Left hindlimb (tissue), 1 donor: ENCODE data around the gene MEF2B.
A peak's percentile ranks its signal among the peaks of the same experiment; 100 is the strongest.

Experiments
- DNase-seq: peaks from one replicate; pipeline ENCODE4 v3.0.0-alpha.2; 2018

Gene MEF2B

GRCh38 chr19:19170053-19170872 is at the start of gene MEF2B:
MEF2B (minus strand) TSS chr19:19170263; CDS start chr19:19150735, 19,528 bp downstream.
- DNase-seq = peak; percentile 70

- no peak for DNase-seq
These were observed 48.8 kb upstream of the MEF2B start for GRCh38 chr19:19218911-19219310.

GRCh38 chr19:19217099-19217498 is 47.0 kb upstream of the MEF2B start:
- DNase-seq = no peak

- no peak for DNase-seq
These were observed 45.7 kb upstream of the MEF2B start for GRCh38 chr19:19215792-19216191.

GRCh38 chr19:19214892-19215291 is 44.8 kb upstream of the MEF2B start:
- DNase-seq = peak; percentile 66

- DNase-seq = no peak
These were observed 44.1 kb upstream of the MEF2B start for GRCh38 chr19:19214159-19214490.

- no peak for DNase-seq
These were observed 43.5 kb upstream of the MEF2B start for GRCh38 chr19:19213426-19214158.

- no peak for DNase-seq
These were observed 42.9 kb upstream of the MEF2B start for GRCh38 chr19:19212916-19213315.

- no peak for DNase-seq
These were observed 41.7 kb upstream of the MEF2B start, which contains the start of gene NCAN for GRCh38 chr19:19211499-19212420. NCAN (plus strand) TSS chr19:19211958; CDS start chr19:19216954, 4,996 bp downstream.

- no peak for DNase-seq
These were observed 39.3 kb upstream of the MEF2B start for GRCh38 chr19:19209372-19209771.

GRCh38 chr19:19207637-19208572 is 37.8 kb upstream of the MEF2B start:
- no peak for DNase-seq

GRCh38 chr19:19206938-19207337 is 36.9 kb upstream of the MEF2B start:
- DNase-seq = no peak

- no peak for DNase-seq
These were observed 35.6 kb upstream of the MEF2B start for GRCh38 chr19:19205416-19206410.

GRCh38 chr19:19204181-19204580 is 34.1 kb upstream of the MEF2B start:
- DNase-seq = no peak

GRCh38 chr19:19203012-19203856 is 33.2 kb upstream of the MEF2B start, which contains the start of gene NR2C2AP:
NR2C2AP (minus strand) TSS chr19:19203414; CDS start chr19:19203060, 354 bp downstream.
- peak; percentile 92 for DNase-seq

GRCh38 chr19:19202707-19203011 is 32.6 kb upstream of the MEF2B start:
- DNase-seq = no peak

- no peak for DNase-seq
These were observed 31.9 kb upstream of the MEF2B start for GRCh38 chr19:19201697-19202630.

- no peak for DNase-seq
These were observed 23.9 kb upstream of the MEF2B start for GRCh38 chr19:19193926-19194325.
